ENCODE data around the gene S100B. TPM values are rescaled to one million over a fixed set of nuclear protein-coding genes. Genes with fewer than 3 reads are reported as not detected.

The S100B gene
- total RNA-seq, result 29.9 and 37.3 TPM in 2 replicates
- long read RNA-seq, transcript S100B-201 (3 exons, 877 nt), result major isoform, 14 of 15 reads
- long read RNA-seq, partial matches to known transcripts, result 0 of 15 reads
- long read RNA-seq, other reads (novel, unspliced or antisense), result 1 of 15 reads

DNA sequence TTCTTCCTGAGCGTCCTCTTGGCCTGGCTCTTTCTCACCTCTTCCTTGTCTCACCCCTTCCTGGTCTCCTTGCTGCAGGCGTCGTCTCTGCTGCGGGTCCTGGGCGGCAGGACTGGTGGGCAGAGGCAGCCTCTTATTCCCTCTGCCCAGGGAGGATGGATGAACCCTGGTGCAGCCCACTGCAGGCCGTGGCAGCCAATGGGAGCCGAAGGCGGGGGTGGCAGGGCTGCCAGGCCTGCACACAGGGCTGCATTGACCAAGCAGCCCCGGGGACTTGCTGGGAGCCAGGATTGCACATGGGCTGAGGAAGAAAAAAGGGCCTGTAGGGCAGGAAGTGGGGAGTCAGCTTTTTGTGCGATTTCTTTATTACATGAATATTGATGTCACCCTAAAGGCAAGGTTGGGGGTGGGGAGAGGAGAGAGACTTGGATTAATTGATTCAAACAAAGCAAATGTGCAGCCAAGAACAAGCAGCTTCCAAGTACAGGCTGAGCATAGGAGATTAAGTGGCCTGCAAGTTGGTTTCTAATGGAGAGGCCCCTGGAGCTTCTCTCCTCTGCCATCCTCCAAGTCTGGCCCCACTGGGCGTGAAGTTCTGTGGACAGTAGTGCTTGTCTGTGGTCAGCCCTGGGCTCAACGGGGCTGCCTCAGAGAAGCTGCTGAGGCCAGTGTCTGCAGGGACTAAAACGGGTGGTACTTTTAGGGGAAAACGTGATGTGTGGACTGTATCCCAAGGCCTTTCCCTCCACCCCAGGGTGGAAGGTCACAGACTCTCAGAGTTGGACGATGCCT, at the start of gene S100B:
Gene S100B, minus strand, starts transcription at position 108 of the 792 bp plus-strand sequence. CDS start 2,667 bp downstream, outside the sequence.
- TF ChIP-seq, protein P1, sequence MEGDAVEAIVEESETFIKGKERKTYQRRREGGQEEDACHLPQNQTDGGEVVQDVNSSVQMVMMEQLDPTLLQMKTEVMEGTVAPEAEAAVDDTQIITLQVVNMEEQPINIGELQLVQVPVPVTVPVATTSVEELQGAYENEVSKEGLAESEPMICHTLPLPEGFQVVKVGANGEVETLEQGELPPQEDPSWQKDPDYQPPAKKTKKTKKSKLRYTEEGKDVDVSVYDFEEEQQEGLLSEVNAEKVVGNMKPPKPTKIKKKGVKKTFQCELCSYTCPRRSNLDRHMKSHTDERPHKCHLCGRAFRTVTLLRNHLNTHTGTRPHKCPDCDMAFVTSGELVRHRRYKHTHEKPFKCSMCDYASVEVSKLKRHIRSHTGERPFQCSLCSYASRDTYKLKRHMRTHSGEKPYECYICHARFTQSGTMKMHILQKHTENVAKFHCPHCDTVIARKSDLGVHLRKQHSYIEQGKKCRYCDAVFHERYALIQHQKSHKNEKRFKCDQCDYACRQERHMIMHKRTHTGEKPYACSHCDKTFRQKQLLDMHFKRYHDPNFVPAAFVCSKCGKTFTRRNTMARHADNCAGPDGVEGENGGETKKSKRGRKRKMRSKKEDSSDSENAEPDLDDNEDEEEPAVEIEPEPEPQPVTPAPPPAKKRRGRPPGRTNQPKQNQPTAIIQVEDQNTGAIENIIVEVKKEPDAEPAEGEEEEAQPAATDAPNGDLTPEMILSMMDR (conservative IDR thresholded peaks at IDR 0.05), result no peak
- H3K4me3 Mint-ChIP-seq, result peak within 1 kb of the TSS; percentile 63
- H3K27ac Mint-ChIP-seq (ENCODE audit: unreplicated experiment), result peak within 1 kb of the TSS; percentile 90
- peaks cover 49% of the 10 kb centered on the region for H3K4me1 Mint-ChIP-seq
- peak; percentile 36 for DNase-seq (ENCODE audit: low read depth, low spot score)
- peaks cover 4% of the 10 kb centered on the region for H3K9me3 Mint-ChIP-seq
- H3K36me3 Mint-ChIP-seq (ENCODE audit: low read depth), result no peaks in the 10 kb centered on the region
- no peaks in the 10 kb centered on the region for H3K27me3 Mint-ChIP-seq (ENCODE audit: low read depth)

DNA sequence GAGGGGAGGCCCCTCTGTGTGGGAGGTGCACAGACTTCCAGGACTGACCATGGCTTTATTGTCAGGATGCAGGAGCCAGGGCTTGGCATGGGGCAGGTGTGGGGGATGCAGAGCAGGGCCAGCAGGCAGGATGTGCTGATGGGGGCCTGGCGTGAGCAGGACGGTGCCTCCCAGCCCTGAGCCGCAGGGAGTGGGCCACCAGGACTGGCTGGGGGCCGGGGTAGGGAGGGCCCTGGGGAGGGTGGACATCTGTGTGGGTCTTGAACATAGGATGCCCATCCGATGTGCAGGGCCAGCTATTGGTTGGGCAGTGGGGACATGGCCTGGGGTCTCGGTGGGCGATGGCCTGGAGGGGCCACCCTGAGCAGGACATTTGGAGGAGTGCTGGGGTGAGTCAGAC, 46.2 kb upstream of the S100B start:
- Mint-ChIP-seq H3K36me3 (ENCODE audit: low read depth) (peaks cover 69% of the 10 kb centered on the region), H3K4me1 (peaks cover 4% of the 10 kb centered on the region), H3K9me3 (peaks cover 17% of the 10 kb centered on the region), H3K4me3 (no peak overlapping the region), H3K27ac (ENCODE audit: unreplicated experiment) (no peak overlapping the region), H3K27me3 (ENCODE audit: low read depth) (no peaks in the 10 kb centered on the region)
- TF ChIP-seq, protein P1 (conservative IDR thresholded peaks at IDR 0.05), result no peak
- no peak for DNase-seq (ENCODE audit: low read depth, low spot score)

DNA sequence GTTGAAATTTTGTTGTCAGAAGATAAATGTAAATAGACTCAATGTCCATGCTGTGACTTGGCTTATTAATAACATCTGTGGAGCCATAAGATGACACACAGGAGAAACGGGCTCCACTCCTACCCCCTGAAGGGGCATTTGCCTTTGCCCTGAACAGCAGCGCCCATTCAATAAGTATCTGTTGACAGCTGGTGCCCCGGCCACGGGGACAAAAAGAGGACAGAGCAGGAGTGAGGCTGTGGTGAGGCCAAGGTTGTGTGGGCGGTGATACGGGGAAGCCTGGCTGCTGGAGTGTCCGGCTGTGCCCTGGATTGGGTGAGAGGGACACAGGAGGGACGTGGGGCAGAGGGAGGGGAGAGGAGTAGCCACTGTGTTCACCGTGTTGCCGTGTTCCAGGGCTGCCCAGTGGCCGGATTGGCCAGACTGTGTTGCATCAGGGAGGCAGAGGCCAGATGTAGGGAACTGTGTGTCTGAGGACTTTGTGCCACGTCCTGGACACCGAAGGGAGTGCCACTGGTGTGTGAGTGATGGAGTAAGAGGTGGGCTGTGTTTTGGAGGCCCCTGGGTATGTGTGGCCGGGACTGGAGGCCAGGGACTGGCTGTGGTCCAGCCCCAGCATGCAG, 45.7 kb upstream of the S100B start:
- H3K9me3 Mint-ChIP-seq, result peaks cover 14% of the 10 kb centered on the region
- H3K27ac Mint-ChIP-seq (ENCODE audit: unreplicated experiment), result peak overlapping the region; percentile 81
- H3K4me3 Mint-ChIP-seq, result no peak overlapping the region
- no peak for DNase-seq (ENCODE audit: low read depth, low spot score)
- H3K4me1 Mint-ChIP-seq, result peaks cover 4% of the 10 kb centered on the region
- peaks cover 67% of the 10 kb centered on the region for H3K36me3 Mint-ChIP-seq (ENCODE audit: low read depth)
- TF ChIP-seq, protein P1 (conservative IDR thresholded peaks at IDR 0.05), result no peak
- H3K27me3 Mint-ChIP-seq (ENCODE audit: low read depth), result no peaks in the 10 kb centered on the region

DNA sequence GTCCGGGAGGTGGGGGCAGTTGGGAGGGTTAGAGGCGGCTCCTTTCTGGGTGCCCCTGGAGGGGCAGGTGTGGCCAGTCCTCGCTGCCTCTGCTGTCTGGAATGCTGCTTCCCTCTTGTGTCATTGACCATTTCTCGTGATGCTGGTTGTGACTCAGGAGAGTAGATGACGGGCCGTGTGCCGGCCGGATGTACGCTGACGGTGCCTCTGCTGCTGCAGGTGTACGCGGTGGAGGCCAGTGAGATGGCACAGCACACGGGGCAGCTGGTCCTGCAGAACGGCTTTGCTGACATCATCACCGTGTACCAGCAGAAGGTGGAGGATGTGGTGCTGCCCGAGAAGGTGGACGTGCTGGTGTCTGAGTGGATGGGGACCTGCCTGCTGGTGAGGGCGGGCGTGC, 44.5 kb upstream of the S100B start:
- Mint-ChIP-seq H3K4me1 (peaks cover 4% of the 10 kb centered on the region), H3K36me3 (ENCODE audit: low read depth) (peaks cover 54% of the 10 kb centered on the region), H3K27me3 (ENCODE audit: low read depth) (no peaks in the 10 kb centered on the region), H3K27ac (ENCODE audit: unreplicated experiment) (peak overlapping the region; percentile 19), H3K4me3 (no peak overlapping the region), H3K9me3 (peaks cover 8% of the 10 kb centered on the region)
- TF ChIP-seq, protein P1 (conservative IDR thresholded peaks at IDR 0.05), result no peak
- no peak for DNase-seq (ENCODE audit: low read depth, low spot score)

DNA sequence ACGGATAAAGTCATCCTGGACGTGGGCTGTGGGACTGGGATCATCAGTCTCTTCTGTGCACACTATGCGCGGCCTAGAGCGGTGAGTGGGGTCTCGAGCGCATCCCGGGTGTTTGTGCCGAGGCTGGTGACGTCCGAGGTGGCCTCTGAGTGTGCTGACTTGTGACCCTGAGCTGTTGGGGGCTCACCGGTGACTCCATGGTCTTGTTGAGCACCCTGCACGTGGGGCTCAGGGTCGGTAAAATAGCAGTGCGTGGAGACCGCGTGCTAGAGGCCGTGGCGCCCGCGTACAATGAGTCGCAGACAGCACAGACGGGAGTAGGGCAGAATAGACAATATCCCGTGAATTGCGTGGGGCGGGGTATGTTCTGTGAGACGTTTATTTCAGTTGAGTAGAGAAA, 43.7 kb upstream of the S100B start:
- Mint-ChIP-seq H3K27ac (ENCODE audit: unreplicated experiment) (no peak overlapping the region), H3K4me1 (peaks cover 4% of the 10 kb centered on the region), H3K4me3 (no peak overlapping the region), H3K36me3 (ENCODE audit: low read depth) (peaks cover 47% of the 10 kb centered on the region), H3K9me3 (peaks cover 4% of the 10 kb centered on the region), H3K27me3 (ENCODE audit: low read depth) (no peaks in the 10 kb centered on the region)
- DNase-seq (ENCODE audit: low read depth, low spot score), result no peak
- TF ChIP-seq, protein P1 (conservative IDR thresholded peaks at IDR 0.05), result no peak
